GM04503 (cell line): ENCODE results near the gene PI4KA.
"Not testable (repeated sequence)": the region's sequence is repeated elsewhere in the genome, so short reads cannot be mapped to it uniquely, and the experiment has no call there.

Experiments used
- DNase-seq: peaks from one replicate; pipeline ENCODE4 v3.0.0-alpha.2; 2012; ENCODE audit warnings: low read depth

The PI4KA gene

DNA sequence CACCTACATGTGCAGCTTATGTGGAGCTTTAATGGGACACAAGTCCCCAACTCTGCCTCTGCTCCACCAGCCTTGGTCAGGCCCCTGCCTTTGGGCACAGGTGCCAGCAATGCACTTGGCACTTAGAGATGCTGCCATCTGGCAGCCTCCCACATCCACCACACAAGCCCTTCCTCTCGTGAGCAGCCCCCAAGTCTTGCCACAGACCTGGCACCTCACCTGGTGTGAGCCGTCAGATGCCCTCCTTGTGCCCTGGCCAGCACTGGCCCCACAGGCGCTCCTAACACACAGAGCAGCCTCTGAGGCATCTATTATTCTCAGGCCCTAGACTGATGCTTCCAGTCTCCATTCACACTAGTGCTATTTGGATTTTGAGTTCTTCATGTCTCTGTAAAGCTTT, 109.2 kb downstream of the PI4KA start:
- DNase-seq, result no peak

DNA sequence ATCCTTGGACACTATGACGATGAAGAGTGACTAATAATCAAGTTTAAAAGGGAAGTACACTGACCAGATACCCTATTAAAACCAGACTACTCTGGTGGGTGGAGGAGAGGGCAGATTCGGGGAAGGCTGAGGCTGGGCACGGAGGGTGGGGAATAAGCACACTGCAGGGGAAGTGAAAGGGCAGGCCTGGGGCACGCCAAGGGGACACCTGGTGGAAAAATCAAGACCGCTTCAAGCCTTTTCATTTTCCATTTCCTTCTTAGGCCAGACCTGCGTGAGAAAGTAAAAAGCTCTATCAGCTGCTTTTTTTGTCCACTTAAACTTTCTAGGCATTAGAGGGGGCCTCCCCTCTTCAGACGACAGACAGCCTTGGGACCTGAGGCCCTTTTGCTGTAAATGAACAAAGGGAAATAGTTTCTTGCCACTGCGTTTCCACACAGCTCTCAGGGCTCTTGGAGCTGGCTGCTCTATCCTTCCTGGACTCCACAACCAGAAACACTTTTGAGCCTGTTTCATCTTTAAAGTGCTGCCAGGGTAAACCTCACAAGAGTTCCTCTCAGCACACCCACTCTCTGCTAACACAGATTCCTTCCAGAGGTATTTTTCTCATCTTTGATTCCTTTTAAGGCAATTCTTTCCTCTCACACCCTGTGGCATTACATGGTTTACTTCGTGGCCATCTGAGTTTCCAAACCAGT, 109.7 kb downstream of the PI4KA start:
- no peak for DNase-seq

DNA sequence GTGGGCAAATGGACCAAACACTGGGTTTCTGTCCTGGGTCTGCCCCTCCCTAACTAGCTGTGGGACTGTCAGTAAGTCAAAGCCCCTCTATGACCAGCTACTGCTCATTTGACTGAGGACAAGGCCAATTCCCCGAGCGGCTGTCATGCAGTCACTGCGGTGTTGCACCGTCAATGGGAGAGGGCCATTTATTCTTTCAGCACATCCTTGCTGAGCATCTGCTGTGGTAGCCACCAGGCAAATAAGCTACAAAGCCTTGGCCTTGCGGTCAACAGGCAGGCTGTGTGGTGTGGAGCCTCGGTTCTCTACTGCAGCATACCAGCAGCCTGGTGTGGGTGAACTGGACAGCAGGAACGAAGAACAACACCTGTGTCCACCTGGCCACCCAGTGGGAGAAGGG, 110.5 kb downstream of the PI4KA start:
- no peak for DNase-seq

DNA sequence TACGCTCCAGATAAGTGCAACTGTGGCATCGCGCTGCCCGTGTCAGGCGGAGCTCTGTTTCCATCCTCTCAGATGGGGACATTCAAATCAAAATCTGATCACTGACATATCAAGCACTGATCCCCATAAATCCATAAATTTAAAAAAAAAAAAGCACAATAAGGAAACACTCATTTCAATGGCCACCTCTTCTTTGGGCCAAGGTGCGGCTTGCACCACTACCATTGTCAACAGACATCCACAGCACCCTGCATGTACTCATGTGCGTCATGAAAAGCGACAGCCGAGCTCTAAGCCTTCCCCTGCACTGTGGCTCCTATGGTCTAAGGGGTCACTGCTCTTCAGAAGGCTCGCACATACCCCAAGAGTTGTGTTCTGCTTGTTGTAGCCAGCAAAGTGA, 111.4 kb downstream of the PI4KA start:
- DNase-seq, result no peak

DNA sequence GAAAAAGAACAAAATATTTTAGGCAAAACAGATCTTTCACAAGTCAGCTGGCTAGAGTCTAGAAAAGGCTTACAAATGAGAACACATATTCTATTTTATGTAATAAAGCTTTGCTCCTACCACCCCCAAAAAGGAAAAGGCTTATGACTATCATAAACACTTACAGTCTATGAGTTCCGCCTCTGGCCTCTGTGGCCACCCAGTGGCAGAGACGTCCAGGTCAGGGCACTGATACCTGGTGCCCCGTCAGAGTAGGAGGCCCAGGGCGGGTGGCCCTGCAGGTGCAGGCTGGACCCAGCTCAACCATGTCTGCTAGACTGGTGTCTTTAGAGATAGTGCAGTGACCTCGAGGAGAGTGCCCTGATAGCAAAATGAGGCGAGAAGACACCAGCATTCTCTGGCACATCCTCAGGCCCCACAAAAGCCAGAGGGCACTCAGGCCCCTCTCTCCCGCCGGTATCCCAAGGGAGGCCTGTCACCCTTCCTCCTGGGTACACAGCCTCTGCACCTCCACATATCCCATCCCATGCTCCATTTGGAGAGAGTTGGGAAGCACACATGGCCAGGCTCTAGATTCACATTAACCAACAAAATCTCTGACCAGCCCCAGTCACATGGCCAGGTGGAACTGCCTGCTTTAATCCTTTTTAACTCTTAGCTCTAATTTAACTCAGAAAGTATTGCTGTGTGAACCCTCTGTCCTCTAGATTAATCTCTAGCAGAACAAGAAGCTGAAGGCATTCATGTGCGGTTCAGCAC, 112.0 kb downstream of the PI4KA start:
- DNase-seq, result no peak

DNA sequence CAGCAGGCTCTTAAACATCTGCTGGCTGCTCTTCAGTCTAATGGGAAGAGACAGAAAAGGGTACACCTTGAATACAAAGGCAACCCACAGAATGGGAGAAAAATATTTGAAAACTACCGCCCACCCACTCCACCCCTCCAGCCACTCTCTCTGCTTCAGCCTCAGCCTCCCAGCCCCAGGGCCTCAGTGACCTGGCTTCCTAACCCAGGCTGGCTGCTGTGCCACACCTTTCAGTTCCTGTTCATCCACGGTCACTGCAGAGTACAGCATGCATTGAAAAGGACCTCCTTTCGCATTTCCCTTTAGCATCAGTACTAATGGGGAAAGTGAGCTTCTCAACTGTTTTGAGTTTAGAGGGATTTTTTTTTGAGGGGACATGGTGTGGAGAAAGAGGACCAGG, 113.5 kb downstream of the PI4KA start:
- no peak for DNase-seq

DNA sequence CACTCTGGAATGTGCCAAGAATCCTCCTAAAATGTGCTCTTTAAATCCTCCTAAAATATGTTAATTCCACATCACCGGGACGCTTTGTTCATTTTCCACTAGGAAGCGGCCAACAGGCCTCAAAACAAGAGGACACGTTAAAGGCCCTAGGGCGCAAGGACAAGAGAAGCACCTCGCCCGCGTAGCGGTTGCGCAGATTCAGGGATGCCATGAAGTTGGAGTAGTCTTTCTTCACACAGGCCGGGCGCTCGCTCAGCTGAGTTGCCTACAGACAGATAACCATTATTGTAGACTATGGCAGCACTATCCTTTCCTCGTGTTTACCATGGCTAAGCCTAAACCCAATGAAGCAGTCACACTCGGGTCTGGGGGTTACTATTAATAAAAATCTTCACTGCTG, 114.2 kb downstream of the PI4KA start:
- DNase-seq, result no peak

DNA sequence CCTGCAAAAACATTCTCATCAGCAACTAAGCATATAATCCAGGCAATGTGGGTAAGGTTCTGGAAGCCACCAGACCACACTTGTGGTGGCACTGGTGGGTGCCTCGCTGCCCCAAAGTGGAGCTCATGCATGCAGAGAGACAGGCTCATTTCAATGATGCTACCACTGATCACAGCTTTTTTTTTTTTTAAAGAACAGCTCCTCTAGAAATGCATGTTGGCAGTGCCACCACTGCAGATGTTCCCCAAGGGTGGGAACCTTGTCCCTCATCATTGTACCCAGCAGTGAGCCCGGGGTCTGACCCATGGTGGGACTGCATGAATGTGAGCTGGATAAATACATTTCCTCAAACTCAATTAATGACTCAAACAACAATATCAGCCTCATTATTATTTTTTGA, 115.8 kb downstream of the PI4KA start:
- no peak for DNase-seq

DNA sequence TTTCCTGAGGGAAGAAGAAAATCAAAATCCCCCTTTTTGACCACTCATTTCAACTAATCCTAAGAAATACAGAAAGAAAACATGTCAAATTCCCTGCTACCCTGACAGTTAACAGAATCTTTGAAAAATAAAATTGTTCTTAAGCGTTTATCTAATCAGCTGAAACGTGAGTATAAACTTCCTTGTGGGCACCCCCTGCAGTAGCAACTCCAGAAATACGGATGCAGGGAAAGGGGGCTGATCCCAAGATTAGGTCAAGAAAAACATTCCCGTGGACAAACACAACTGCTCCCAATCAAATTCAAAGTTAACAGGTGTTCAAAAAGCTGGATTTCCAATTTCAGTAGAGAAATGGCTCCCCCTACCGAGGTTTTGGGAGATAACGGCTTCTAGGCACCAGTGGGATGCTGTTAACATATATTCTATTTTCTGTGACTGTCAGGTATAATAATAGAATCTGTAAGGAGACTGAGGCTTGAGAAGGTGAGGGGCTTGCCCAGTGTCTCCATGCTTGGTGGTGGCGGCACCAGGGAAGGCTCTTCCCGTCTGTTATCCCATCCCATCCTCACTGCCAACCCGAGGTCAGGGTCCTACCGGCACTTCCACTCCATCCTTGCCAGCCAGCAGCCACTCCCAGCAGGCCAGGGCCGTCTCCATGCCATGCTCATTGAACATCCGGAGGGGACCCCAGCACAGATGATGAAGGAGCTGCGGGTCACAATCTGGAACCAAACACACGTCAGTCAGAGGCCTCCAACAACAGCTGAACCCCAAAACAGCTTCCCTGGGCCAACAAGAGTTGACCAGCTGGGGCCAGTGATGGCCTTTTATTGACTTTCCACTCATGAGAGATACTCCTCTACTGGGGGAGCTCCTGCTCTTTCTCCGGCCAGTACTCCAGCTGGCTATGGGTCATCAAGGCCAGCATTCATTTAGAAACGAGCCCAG, 116.7 kb downstream of the PI4KA start:
- no peak for DNase-seq

DNA sequence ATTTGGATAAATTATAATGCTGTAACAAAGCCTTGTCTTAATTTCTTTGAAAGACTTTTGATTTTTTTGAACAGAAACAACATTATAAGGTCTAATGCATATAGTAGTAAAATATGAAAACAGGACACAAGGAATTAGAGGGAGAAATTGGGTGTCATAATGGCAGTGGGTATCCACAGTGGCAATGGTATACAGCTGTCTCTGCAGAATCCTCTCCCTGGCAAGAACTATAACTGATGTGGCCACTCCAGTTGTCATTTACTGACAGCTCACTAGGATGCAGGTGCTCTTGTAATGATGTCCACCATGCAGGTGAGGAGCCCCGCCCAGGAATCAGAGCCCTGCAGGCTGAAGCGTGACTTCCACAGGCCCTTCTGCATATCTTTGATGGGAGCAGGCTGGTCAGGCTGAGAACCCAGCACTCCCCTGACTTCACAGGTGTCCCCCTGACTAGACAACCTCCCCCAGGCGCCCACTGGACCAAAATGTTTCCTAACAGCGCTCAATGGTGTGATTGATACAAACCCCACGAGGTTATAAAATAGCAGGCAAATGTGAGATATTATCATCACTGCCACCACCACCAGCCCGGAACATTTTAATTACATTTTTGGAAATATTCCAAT, 117.5 kb downstream of the PI4KA start:
- DNase-seq, result no peak

DNA sequence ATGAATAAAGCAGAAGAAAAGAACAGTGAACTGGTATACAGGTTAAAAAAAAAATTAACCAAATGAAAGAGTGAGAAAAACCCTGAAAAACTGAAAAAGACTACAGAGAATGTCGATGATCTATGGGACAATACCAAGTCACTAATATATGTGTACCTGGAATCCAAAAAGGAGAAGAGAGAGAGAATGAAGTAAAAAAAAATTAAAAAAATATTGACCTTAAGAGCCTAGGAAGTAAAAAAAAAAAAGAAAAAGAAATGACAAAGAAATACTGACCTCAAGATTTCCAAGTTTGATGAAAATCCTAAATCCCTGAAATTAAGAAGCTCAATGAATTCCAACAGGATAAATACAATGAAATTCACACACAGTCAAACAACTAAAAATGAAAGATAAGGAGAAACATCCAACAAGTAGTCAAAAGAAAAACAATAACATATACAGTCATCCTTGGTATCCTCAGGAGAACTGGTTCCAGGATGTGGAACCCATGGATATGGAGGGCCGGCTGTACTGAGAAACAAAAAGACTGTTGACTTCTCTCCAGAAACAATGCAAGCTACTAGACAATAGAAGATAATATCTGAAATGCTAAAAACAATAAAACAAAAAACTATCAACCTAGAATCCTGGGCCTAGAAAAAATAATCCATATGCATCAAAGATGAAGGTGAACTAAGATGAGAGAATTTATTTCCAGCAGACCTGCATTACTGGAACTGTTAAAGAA, 118.2 kb downstream of the PI4KA start:
- no peak for DNase-seq

DNA sequence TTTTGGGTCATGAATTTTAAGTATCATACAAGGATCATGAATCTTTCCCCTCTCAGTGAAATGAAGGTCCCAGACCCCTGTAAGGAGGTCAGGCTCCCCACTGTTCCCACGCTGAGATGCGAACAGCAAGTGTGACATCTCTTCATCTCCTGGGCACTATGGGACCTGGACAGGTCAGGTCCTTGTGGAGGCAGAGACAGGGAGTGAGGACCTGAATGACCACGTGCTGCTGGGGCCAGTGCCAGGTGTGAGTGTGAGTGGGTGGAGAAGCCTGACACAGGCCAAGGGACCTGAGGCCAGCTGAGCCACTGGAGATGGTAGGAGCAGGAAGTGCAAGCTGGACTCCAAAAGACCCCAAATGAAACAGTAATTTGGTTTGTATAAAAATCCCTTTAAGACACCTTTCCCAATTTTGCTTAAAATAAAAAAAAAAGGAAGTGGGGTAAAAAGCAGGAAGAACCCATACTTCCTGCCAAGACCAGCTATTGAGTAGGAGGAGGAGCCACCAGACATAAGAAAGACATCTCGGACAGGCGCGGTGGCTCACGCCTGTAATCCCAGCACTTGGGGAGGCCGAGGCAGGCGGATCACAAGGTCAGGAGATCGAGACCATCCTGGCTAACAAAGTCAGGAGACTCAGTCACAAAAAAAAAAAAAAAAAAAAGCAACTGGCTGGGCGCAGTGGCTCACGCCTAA, 120.1 kb downstream of the PI4KA start:
- no peak for DNase-seq

DNA sequence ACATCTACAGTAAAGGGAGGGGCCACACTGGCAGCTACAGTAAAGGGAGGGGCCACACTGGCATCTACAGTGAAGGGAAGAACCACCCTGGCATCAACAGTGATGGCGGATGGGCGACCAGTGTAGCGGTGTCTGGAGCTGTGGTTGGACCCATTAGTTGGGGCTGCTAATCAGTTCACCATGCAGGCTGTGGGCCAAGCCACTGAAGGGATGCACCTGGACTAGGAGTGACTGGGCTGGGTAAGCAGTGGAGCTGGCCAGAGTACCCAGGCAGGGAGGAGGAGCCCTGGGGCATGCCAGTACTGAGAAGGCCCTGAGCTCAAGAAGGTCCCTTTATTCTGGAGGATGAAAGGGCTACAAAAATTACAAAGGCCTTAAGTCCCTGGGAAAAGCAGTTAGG, 121.7 kb downstream of the PI4KA start:
- not testable (repeated sequence) for DNase-seq

DNA sequence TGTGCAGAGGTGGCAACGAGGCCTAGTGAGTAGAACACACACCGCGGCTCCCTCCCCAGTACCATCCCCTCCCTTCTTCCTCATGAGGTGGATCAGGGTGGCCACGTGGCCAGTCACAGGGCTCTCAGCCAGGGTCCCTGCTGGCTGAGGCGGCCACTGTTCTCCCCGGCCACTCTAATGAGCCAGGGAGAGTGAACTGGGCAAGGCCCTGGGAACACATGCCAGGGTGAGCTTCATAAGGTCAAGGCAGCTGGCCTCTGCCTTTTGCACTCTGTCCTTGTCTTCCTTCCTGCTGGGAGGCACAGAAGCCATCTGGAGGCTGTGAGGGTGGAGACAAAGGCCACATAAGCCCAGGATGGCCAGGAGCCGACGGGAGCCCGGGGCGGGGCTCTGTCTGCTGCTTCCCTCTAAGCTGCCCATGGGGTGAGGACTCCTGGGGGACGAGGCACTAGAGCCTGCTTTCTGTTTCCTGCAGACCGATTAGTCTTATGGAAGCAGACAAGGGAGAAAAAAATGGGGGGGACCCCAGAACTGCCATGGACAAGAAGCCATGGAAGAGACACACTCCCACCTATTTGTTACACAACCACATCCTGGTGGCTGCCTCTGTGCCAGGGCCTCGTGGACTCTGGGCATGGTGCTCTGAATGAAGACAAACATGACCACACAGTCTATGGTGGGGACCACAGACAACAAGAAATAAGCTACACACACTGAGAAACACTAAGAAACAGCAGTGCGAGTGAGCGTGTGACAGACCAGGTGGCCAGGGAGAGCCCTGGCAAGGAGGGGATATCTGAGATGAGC, 123.1 kb downstream of the PI4KA start:
- not testable (repeated sequence) for DNase-seq

DNA sequence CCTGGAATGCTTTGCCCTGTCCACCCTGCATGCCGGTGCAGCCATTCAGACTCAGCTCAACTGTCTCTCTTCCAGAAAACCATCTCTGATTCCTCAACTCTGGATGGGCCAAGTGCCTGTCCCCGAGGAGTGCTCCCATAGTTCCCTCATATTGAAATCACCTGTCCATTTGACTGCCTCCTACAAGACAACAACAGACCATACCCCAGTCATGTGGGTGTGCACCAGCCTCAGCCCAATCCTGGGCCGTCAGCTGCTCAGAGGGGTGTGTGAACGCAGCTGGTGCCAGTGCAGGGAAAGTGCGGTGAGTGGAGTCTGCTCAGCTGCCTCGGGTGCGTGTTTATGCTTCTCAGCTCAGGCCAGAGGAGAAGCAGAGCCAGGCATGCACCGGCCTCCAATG, 126.2 kb downstream of the PI4KA start:
- DNase-seq, result not testable (repeated sequence)

DNA sequence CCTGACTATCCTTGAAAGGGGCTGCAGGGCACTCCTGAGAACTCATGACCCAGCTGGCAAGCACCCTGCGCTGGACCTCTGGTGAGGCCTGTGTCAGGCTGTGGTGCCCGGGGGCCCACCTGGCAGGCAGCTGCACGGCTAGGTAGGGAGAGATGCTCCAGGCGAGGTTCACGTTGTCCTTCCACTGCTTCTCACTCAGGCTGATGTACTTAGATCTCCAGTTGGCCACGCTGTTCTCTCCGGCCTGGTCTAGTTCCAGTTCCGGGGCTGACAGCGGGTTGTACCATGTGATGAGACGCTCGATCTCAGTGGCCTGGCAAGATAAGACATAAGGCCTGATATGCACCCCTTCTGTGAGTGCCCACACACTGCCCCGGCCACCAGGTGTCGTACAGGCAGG, 129.4 kb downstream of the PI4KA start:
- DNase-seq, result no peak

DNA sequence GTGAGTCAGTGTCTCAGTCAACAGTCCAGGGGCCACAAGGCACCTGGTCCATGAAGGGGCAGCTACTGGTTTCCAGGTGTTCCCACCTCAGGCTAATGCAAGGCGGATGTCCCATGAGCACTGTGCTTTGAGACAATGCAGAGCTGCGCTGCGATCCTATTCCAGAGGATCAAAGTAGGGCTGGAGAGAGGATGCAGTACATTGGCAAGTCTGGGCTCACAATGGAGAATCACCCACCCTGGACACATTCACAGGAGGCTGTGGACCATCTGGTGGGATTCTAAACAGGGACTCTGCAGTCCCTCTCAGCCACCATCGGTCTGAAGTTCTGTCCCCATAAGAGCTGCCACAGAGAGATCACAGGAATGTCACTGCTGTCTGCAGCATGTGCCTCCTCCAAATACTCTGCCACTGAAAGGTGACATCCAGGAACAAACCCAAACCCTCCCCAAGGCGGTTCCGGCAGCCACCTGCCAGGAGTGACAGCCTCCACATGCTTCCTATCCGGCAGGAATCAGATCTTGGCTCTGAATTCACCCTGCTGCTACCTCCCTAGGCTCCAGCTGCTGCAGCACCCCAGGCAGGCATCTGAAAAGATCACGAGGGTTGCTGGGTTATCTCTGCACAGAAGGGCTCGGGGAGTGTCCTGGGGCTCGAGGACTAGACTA, 130.0 kb downstream of the PI4KA start:
- no peak for DNase-seq

DNA sequence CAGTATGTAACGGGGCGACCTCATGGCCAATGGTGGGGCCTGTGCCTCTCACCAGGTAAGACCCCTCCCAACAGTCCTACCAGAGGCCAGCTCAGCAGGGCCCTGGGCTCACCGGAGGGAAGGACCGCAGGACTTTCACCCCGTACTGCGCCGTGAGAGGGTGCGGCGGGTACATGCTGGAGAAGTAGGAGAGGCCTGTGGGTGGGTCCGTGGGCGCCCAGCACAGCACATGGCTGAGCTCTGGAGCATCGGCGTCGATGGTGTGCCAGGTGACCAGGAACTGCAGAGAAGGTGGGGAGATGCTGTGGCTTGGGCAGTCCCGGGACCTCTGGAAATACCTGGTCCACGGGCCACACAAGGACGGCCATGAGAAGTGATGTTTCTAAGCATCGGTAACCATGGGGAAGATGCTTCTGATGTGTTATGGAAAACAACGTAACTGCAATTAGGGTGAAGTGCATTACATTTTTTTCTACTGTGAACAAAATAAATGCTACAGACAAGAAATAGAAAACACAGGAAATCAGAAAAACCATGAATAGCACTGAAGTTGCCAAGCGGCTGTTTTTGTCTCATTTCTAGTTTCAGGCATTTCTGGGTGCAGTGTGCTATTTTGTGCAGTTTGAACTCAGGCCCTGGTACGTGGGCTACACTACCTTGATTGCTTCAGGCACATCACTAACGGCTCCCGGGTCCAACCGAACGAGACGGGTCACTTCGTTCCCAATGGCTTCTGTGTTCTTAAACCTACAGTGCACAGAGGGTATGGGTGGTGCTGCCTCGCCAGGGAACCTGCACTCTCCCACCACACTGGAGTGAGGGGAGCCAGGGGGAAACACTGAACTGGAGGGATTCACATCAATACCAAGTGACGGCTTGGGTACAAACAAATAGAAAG, 131.2 kb downstream of the PI4KA start:
- no peak for DNase-seq
